A549 (cell line): ENCODE data around the gene ADK. TPM values are rescaled to one million over a fixed set of nuclear protein-coding genes. Genes with fewer than 3 reads are reported as not detected.

ENCODE experiments used
- ATAC-seq, 2 experiments: fragments of 200-7000 bp in 1 of 2; fragments of >200 bp in 1 of 2; cut with Nextera tagmentation in 1 of 2; cut with Tn5 transposase in 1 of 2; 3 replicates each; pipeline versions ENCODE4 v1.8.0 to v1.9.1; 2018 to 2020; ENCODE audit warnings: mild to moderate bottlenecking in 1 of 2, moderate library complexity in 1 of 2
- CTCF ChIA-PET: fragments of 300-600 bp; sonication (Branson Sonifier 250); formaldehyde crosslinking; extraction: SDS; loops from one replicate; lab custom pipeline; 2021; ENCODE audit warnings: antibody characterized with exemption, inconsistent platforms; lab: Yijun Ruan, JAX
- POLR2A ChIA-PET: fragments of 350-600 bp; formaldehyde crosslinking; extraction: SDS; loops from one replicate; lab custom pipeline; 2021; ENCODE audit warnings: antibody characterized with exemption, inconsistent platforms; lab: Yijun Ruan, JAX
- DNase-seq, 2 experiments: peaks; one replicate each; pipeline versions ENCODE4 v3.0.0 to v3.0.0-alpha.2; 2011 to 2016; ENCODE audit warnings: low read depth in 1 of 2, low spot score in 1 of 2
- FAIRE-seq: peaks from 2 replicates; lab custom pipeline; 2011; peaks lifted over from hg19 to GRCh38; lab: Jason Lieb, UNC
- H3K27ac ChIP-seq, 2 experiments: fragments of >200 bp; sonication (Bioruptor Twin); formaldehyde crosslinking; 3 replicates each; pipeline ENCODE4 v1.5.1; 2016 to 2017
- H3K4me1 ChIP-seq: fragments of >200 bp; sonication (Bioruptor Twin); formaldehyde crosslinking; 3 replicates; pipeline ENCODE4 v1.6.1; 2016
- H3K4me2 ChIP-seq: fragments of >200 bp; sonication (Bioruptor Twin); formaldehyde crosslinking; 3 replicates; pipeline ENCODE4 v1.6.1; 2016
- H3K4me3 ChIP-seq: fragments of >200 bp; sonication (Bioruptor Twin); formaldehyde crosslinking; 3 replicates; pipeline ENCODE4 v1.5.1; 2016
- H3K9me3 ChIP-seq: fragments of >200 bp; sonication (Bioruptor Twin); formaldehyde crosslinking; 3 replicates; pipeline ENCODE4 v1.6.1; 2016
- CBX8 ChIP-seq: fragments of 200-600 bp; sonication (generic); IDR thresholded peaks from 2 replicates; pipeline ENCODE4 v1.6.1; 2016
- EHMT2 ChIP-seq: fragments of 200-600 bp; sonication (generic); IDR thresholded peaks from 2 replicates; pipeline ENCODE4 v1.6.1; 2016; ENCODE audit warnings: antibody characterized with exemption, low read depth, mild to moderate bottlenecking, moderate library complexity
- ELK1 ChIP-seq: fragments of 150-350 bp; IDR thresholded peaks from 2 replicates; pipeline ENCODE4 v1.6.1; 2014; ENCODE audit warnings: low read depth, mild to moderate bottlenecking, low read length
- ESRRA ChIP-seq: fragments of 150-350 bp; IDR thresholded peaks from 2 replicates; pipeline ENCODE4 v1.6.1; 2014; ENCODE audit warnings: mild to moderate bottlenecking, low read length, borderline replicate concordance
- FOSB ChIP-seq: fragments of 250-450 bp; sonication (Bioruptor Pico); IDR thresholded peaks from 2 replicates; pipeline ENCODE4 v1.5.0; 2020; ENCODE audit warnings: mild to moderate bottlenecking, moderate library complexity
- FOSL2 ChIP-seq, 2 experiments: fragments of 450-650 bp in 1 of 2; fragments of >200 bp in 1 of 2; sonication (Bioruptor Twin) in 1 of 2; formaldehyde crosslinking; IDR thresholded peaks; 2 replicates each; pipeline versions ENCODE4 v1.5.0 to v1.6.1; 2016 to 2020; ENCODE audit warnings: mild to moderate bottlenecking in 1 of 2, moderate library complexity in 1 of 2
- MYC ChIP-seq: IDR thresholded peaks from 2 replicates; pipeline ENCODE4 v1.6.1; 2012; ENCODE audit warnings: mild to moderate bottlenecking, inconsistent platforms, low read length, improper control_type of control experiment, borderline replicate concordance
- PHF8 ChIP-seq: fragments of 200-600 bp; sonication (generic); IDR thresholded peaks from 2 replicates; pipeline ENCODE4 v1.6.1; 2016; ENCODE audit warnings: low read depth, mild to moderate bottlenecking, antibody characterized with exemption, moderate library complexity, borderline replicate concordance
- POLR2AphosphoS2 ChIP-seq: conservative IDR thresholded peaks from 2 replicates; pipeline ENCODE4 v1.6.1; 2012; ENCODE audit warnings: low read length, improper control_type of control experiment, inconsistent platforms
- RNF2 ChIP-seq: fragments of 200-600 bp; sonication (generic); IDR thresholded peaks from 2 replicates; pipeline ENCODE4 v1.6.1; 2016; ENCODE audit warnings: low read depth, mild to moderate bottlenecking, antibody characterized with exemption, moderate library complexity, borderline replicate concordance
- SMC3 ChIP-seq: fragments of >200 bp; sonication (Bioruptor Twin); formaldehyde crosslinking; IDR thresholded peaks from 3 replicates; pipeline ENCODE4 v1.6.1; 2018; ENCODE audit warnings: inconsistent platforms
- TP53 ChIP-seq: fragments of 250-450 bp; sonication (Bioruptor Pico); IDR thresholded peaks from 2 replicates; pipeline ENCODE4 v1.5.0; 2021; ENCODE audit warnings: mild to moderate bottlenecking, moderate library complexity
- USF2 ChIP-seq: fragments of 450-650 bp; IDR thresholded peaks from 2 replicates; pipeline ENCODE4 v1.6.1; 2014; ENCODE audit warnings: antibody characterized with exemption
- ZFP36 ChIP-seq: fragments of 450-650 bp; IDR thresholded peaks from 2 replicates; pipeline ENCODE4 v1.6.1; 2014; ENCODE audit warnings: borderline replicate concordance; ENCODE audit not compliant: partially characterized antibody
- WGBS: methylation state at CpG from one replicate; pipeline ENCODE4 v1.1.6; 2017; ENCODE audit errors: missing lambda C conversion rate; 5-methylcytosine and 5-hydroxymethylcytosine counted together
- polyA plus RNA-seq, 4 experiments: library from polyadenylated mRNA; depleted of rRNA in 3 of 4; stranded (reverse); fragments of >200 nt; fragmentation: RNase III in 1 of 4; extraction: RNeasy Plus Mini Kit Qiagen cat#74134 plus additional on column Dnase treatment in 1 of 4; gene quantifications; 2 replicates in 3 of 4; 3 replicates in 1 of 4; pipeline ENCODE4 v1.2.3, GENCODE V29; 2011 to 2017
- TF ChIP-seq, protein P1 (sequence below): fragments of 200-600 bp; sonication (generic); IDR thresholded peaks from 2 replicates; pipeline ENCODE4 v1.6.1; 2016; ENCODE audit warnings: antibody characterized with exemption, mild to moderate bottlenecking, moderate library complexity
- TF ChIP-seq, protein P2 (sequence below): fragments of >200 bp; sonication (Bioruptor Twin); formaldehyde crosslinking; IDR thresholded peaks from 2 replicates; pipeline ENCODE4 v1.6.1; 2016
- TF ChIP-seq, protein P3 (sequence below): IDR thresholded peaks from 2 replicates; pipeline ENCODE4 v1.6.1; 2012; ENCODE audit warnings: low read depth, borderline replicate concordance
- TF ChIP-seq, protein P4 (sequence below): IDR thresholded peaks from 2 replicates; pipeline ENCODE4 v1.6.1; 2012

Gene ADK
- polyA plus RNA-seq, 2 of the 4 experiments (the other 2 are of a cell fraction): 35.8 to 40.7 TPM

GRCh38 chr10:74400186-74400585 is 249.2 kb downstream of the ADK start (continued):
- TF ChIP-seq, protein P1, sequence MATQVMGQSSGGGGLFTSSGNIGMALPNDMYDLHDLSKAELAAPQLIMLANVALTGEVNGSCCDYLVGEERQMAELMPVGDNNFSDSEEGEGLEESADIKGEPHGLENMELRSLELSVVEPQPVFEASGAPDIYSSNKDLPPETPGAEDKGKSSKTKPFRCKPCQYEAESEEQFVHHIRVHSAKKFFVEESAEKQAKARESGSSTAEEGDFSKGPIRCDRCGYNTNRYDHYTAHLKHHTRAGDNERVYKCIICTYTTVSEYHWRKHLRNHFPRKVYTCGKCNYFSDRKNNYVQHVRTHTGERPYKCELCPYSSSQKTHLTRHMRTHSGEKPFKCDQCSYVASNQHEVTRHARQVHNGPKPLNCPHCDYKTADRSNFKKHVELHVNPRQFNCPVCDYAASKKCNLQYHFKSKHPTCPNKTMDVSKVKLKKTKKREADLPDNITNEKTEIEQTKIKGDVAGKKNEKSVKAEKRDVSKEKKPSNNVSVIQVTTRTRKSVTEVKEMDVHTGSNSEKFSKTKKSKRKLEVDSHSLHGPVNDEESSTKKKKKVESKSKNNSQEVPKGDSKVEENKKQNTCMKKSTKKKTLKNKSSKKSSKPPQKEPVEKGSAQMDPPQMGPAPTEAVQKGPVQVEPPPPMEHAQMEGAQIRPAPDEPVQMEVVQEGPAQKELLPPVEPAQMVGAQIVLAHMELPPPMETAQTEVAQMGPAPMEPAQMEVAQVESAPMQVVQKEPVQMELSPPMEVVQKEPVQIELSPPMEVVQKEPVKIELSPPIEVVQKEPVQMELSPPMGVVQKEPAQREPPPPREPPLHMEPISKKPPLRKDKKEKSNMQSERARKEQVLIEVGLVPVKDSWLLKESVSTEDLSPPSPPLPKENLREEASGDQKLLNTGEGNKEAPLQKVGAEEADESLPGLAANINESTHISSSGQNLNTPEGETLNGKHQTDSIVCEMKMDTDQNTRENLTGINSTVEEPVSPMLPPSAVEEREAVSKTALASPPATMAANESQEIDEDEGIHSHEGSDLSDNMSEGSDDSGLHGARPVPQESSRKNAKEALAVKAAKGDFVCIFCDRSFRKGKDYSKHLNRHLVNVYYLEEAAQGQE: no peak
- no peak for TF ChIP-seq MYC
- no peak for TF ChIP-seq CBX8
- TF ChIP-seq FOSL2 (IDR thresholded peaks at IDR 0.05): no peak
- TF ChIP-seq FOSL2 (CRISPR knock-in tag; IDR thresholded peaks at IDR 0.05): no peak
- TF ChIP-seq, protein P2, sequence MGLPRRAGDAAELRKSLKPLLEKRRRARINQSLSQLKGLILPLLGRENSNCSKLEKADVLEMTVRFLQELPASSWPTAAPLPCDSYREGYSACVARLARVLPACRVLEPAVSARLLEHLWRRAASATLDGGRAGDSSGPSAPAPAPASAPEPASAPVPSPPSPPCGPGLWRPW: no peak
- TF ChIP-seq EHMT2: no peak
- TF ChIP-seq USF2: no peak
- no peak for TF ChIP-seq RNF2

DNA sequence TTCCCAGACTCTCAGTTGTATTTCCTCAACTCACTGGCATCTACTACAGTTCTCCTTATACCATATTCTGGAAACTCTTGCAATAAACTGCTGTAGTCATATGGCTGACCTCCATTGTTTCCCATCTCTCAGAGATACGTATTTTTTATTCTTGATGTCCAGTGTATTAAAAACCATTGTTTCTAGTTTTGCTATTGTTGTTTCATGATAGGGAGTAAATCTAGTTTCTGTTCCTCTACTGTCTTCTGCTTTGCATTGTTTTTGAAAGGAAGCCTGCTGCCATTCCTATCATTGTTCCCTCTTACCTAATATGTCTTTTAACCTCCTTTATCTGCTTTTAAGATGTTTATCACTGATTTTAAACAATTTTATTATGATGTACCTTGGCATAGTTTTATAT is 255.0 kb downstream of the ADK start:
- no peaks in the 10 kb centered on the region for H3K9me3 ChIP-seq
- no peak for ATAC-seq
- TF ChIP-seq ELK1: no peak
- TF ChIP-seq MYC: no peak
- TF ChIP-seq, protein P3, sequence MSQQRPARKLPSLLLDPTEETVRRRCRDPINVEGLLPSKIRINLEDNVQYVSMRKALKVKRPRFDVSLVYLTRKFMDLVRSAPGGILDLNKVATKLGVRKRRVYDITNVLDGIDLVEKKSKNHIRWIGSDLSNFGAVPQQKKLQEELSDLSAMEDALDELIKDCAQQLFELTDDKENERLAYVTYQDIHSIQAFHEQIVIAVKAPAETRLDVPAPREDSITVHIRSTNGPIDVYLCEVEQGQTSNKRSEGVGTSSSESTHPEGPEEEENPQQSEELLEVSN: no peak
- no peak for TF ChIP-seq CBX8
- TF ChIP-seq, protein P4, sequence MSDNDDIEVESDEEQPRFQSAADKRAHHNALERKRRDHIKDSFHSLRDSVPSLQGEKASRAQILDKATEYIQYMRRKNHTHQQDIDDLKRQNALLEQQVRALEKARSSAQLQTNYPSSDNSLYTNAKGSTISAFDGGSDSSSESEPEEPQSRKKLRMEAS: no peak
- TF ChIP-seq PHF8: no peak
- TF ChIP-seq RNF2: no peak
- TF ChIP-seq TP53 (CRISPR knock-in tag): no peak
- TF ChIP-seq POLR2AphosphoS2: no peak
- TF ChIP-seq ESRRA: no peak
- TF ChIP-seq SMC3: no peak
- TF ChIP-seq ZFP36: no peak
- no peak for TF ChIP-seq EHMT2
- TF ChIP-seq FOSB (CRISPR knock-in tag): no peak
- TF ChIP-seq, all 56 proteins: peak for 0
- POLR2A ChIA-PET: no interaction called here
- H3K27ac ChIP-seq: no peak overlapping the region
- WGBS: 100% methylated on average over 1 of the region's 1 CpG
- no peak overlapping the region for H3K4me3 ChIP-seq
- CTCF ChIA-PET: no interaction called here
- DNase-seq (no peak), FAIRE-seq (no peak)
- H3K4me1 ChIP-seq: no peaks in the 10 kb centered on the region
- H3K4me2 ChIP-seq: no peak overlapping the region
